HEK293 (cell line): ENCODE measurements around the gene ADGRB3.

ENCODE experiments used
- CTCF ChIA-PET: fragments of 350-600 bp; formaldehyde crosslinking; extraction: SDS; loops from one replicate; lab custom pipeline; 2021; ENCODE audit warnings: antibody characterized with exemption; lab: Yijun Ruan, JAX
- POLR2A ChIA-PET: fragments of 300-600 bp; formaldehyde crosslinking; extraction: SDS; loops from one replicate; lab custom pipeline; 2020; ENCODE audit warnings: antibody characterized with exemption, inconsistent platforms; lab: Yijun Ruan, JAX
- H3K27ac ChIP-seq: fragments of 200-500 bp; sonication (Bioruptor generic); 2 replicates; pipeline ENCODE4 v1.5.1; 2014; ENCODE audit warnings: low read depth, low read length, control low read depth, inconsistent platforms; ENCODE audit errors: extremely low read depth
- H3K36me3 ChIP-seq, 2 experiments: fragments of 200-500 bp in 1 of 2; sonication (Bioruptor generic) in 1 of 2; 1 replicate in 1 of 2; 2 replicates in 1 of 2; pipeline ENCODE4 v1.5.1; 2014 to 2017; ENCODE audit warnings: inconsistent platforms in 2 of 2, low read length in 2 of 2; ENCODE audit not compliant: control insufficient read depth in 2 of 2, insufficient read depth in 1 of 2
- H3K4me1 ChIP-seq: fragments of 200-500 bp; sonication (Bioruptor generic); 2 replicates; pipeline ENCODE4 v1.5.1; 2014; ENCODE audit warnings: mild to moderate bottlenecking, low read length, inconsistent platforms; ENCODE audit not compliant: control insufficient read depth, insufficient read depth
- H3K4me3 ChIP-seq: 2 replicates; pipeline ENCODE4 v1.5.1; 2011; ENCODE audit warnings: low read depth, mild to moderate bottlenecking, control low read depth, low read length, moderate library complexity
- H3K9me3 ChIP-seq: fragments of 200-500 bp; sonication (Bioruptor generic); 2 replicates; pipeline ENCODE4 v1.5.1; 2014; ENCODE audit warnings: low read depth, low read length, inconsistent platforms; ENCODE audit not compliant: control insufficient read depth, insufficient read depth
- FEZF1 ChIP-seq: fragments of 450-650 bp; formaldehyde crosslinking; IDR thresholded peaks from 2 replicates; pipeline ENCODE4 v1.5.1; 2016; ENCODE audit warnings: missing biosample characterization, missing genetic modification characterization
- KLF8 ChIP-seq: fragments of 450-650 bp; formaldehyde crosslinking; IDR thresholded peaks from 2 replicates; pipeline ENCODE4 v1.5.1; 2016; ENCODE audit warnings: missing biosample characterization, missing genetic modification characterization
- PRDM1 ChIP-seq: fragments of 450-650 bp; formaldehyde crosslinking; IDR thresholded peaks from 2 replicates; pipeline ENCODE4; 2016; ENCODE audit warnings: missing biosample characterization, missing genetic modification characterization
- ZBTB21 ChIP-seq: fragments of 450-650 bp; formaldehyde crosslinking; IDR thresholded peaks from 2 replicates; pipeline ENCODE4 v1.5.1; 2017; ENCODE audit warnings: missing biosample characterization, missing genetic modification characterization
- ZNF10 ChIP-seq: fragments of 450-650 bp; formaldehyde crosslinking; IDR thresholded peaks from 2 replicates; pipeline ENCODE4 v1.5.1; 2017; ENCODE audit warnings: missing biosample characterization, missing genetic modification characterization
- ZNF114 ChIP-seq: fragments of 450-650 bp; formaldehyde crosslinking; IDR thresholded peaks from 2 replicates; pipeline ENCODE4 v1.5.0; 2017; ENCODE audit warnings: missing biosample characterization, missing genetic modification characterization
- ZNF121 ChIP-seq: fragments of 450-650 bp; formaldehyde crosslinking; IDR thresholded peaks from 2 replicates; pipeline ENCODE4 v1.5.1; 2016; ENCODE audit warnings: missing biosample characterization, missing genetic modification characterization
- ZNF292 ChIP-seq: fragments of 450-650 bp; formaldehyde crosslinking; IDR thresholded peaks from 2 replicates; pipeline ENCODE4 v1.5.1; 2016; ENCODE audit warnings: low read depth, missing biosample characterization, missing genetic modification characterization, borderline replicate concordance
- ZNF354C ChIP-seq: fragments of 450-650 bp; formaldehyde crosslinking; IDR thresholded peaks from 2 replicates; pipeline ENCODE4 v1.5.1; 2016; ENCODE audit warnings: missing biosample characterization, missing genetic modification characterization, low read depth, borderline replicate concordance
- ZNF37A ChIP-seq: fragments of 450-650 bp; IDR thresholded peaks from 2 replicates; pipeline ENCODE4 v1.5.1; 2018; ENCODE audit warnings: missing biosample characterization, missing genetic modification characterization
- ZNF521 ChIP-seq: fragments of 450-650 bp; formaldehyde crosslinking; IDR thresholded peaks from 2 replicates; pipeline ENCODE4 v1.5.1; 2017; ENCODE audit warnings: missing biosample characterization, mild to moderate bottlenecking, missing genetic modification characterization
- ZNF624 ChIP-seq: fragments of 450-650 bp; formaldehyde crosslinking; IDR thresholded peaks from 2 replicates; pipeline ENCODE4 v1.5.1; 2017; ENCODE audit warnings: missing biosample characterization, missing genetic modification characterization
- ZNF664 ChIP-seq: fragments of 450-650 bp; formaldehyde crosslinking; IDR thresholded peaks from 2 replicates; pipeline ENCODE4 v1.5.1; 2016; ENCODE audit warnings: missing biosample characterization, missing genetic modification characterization
- ZNF677 ChIP-seq: fragments of 450-650 bp; IDR thresholded peaks from 2 replicates; pipeline ENCODE4 v1.5.0; 2018; ENCODE audit warnings: missing biosample characterization, mild to moderate bottlenecking, missing genetic modification characterization, moderate library complexity
- ZNF777 ChIP-seq: fragments of 450-650 bp; formaldehyde crosslinking; IDR thresholded peaks from 2 replicates; pipeline ENCODE4 v1.5.1; 2017; ENCODE audit warnings: missing biosample characterization, missing genetic modification characterization, borderline replicate concordance
- ZNF785 ChIP-seq: fragments of 450-650 bp; formaldehyde crosslinking; IDR thresholded peaks from 2 replicates; pipeline ENCODE4 v1.5.1; 2016; ENCODE audit warnings: missing biosample characterization, missing genetic modification characterization
- TF ChIP-seq, protein P1 (sequence below): fragments of 450-650 bp; formaldehyde crosslinking; IDR thresholded peaks from 2 replicates; pipeline ENCODE4 v1.5.1; 2017; ENCODE audit warnings: missing biosample characterization, mild to moderate bottlenecking, missing genetic modification characterization, moderate library complexity
- TF ChIP-seq, protein P2 (sequence below): fragments of 450-650 bp; formaldehyde crosslinking; IDR thresholded peaks from 2 replicates; pipeline ENCODE4 v1.5.1; 2017; ENCODE audit warnings: missing biosample characterization, missing genetic modification characterization
- TF ChIP-seq, protein P3 (sequence below): fragments of 450-650 bp; formaldehyde crosslinking; IDR thresholded peaks from 2 replicates; pipeline ENCODE4 v1.5.0; 2017; ENCODE audit warnings: missing biosample characterization, missing genetic modification characterization, borderline replicate concordance
- TF ChIP-seq, protein P4 (sequence below): fragments of 450-650 bp; formaldehyde crosslinking; IDR thresholded peaks from 2 replicates; pipeline ENCODE4 v1.5.1; 2017; ENCODE audit warnings: missing biosample characterization, missing genetic modification characterization
- TF ChIP-seq, protein P5 (sequence below): fragments of 450-650 bp; formaldehyde crosslinking; IDR thresholded peaks from 2 replicates; pipeline ENCODE4 v1.5.1; 2016; ENCODE audit warnings: missing biosample characterization, missing genetic modification characterization
- TF ChIP-seq, protein P6 (sequence below): fragments of 450-650 bp; formaldehyde crosslinking; IDR thresholded peaks from 2 replicates; pipeline ENCODE4 v1.5.1; 2016; ENCODE audit warnings: missing biosample characterization, missing genetic modification characterization
- TF ChIP-seq, protein P7 (sequence below): fragments of 450-650 bp; formaldehyde crosslinking; IDR thresholded peaks from 2 replicates; pipeline ENCODE4 v1.5.1; 2016; ENCODE audit warnings: missing biosample characterization, missing genetic modification characterization, borderline replicate concordance

Gene ADGRB3

DNA sequence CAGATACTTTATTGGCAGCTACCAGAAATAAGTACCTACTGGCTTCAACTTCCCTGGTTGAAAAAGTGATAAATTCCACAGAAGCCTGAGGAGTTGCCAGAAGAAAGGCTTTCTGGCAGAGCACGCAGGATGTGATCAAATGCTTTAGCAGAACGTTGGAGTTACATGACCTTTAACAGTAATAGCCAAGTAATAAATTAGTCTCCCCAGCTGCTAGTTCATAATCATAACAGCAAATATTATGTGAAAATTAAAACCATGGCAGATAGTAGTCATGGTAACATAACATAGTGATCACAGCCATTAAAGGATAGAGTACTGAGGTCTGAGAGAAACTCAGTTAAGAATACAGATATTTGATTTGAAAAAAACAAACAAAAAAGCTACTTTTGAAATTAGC, 567.7 kb downstream of the ADGRB3 start (continued):
- TF ChIP-seq ZNF785, result no peak
- TF ChIP-seq PRDM1 (tag by site-specific recombination), result no peak
- no peak for TF ChIP-seq ZBTB21 (tag by site-specific recombination)
- TF ChIP-seq ZNF292 (tag by site-specific recombination), result no peak
- TF ChIP-seq ZNF521 (tag by site-specific recombination), result no peak
- TF ChIP-seq, protein P1, sequence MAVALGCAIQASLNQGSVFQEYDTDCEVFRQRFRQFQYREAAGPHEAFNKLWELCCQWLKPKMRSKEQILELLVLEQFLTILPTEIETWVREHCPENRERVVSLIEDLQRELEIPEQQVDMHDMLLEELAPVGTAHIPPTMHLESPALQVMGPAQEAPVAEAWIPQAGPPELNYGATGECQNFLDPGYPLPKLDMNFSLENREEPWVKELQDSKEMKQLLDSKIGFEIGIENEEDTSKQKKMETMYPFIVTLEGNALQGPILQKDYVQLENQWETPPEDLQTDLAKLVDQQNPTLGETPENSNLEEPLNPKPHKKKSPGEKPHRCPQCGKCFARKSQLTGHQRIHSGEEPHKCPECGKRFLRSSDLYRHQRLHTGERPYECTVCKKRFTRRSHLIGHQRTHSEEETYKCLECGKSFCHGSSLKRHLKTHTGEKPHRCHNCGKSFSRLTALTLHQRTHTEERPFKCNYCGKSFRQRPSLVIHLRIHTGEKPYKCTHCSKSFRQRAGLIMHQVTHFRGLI (tag by site-specific recombination), result no peak
- no peak for TF ChIP-seq ZNF114 (tag by site-specific recombination)
- TF ChIP-seq, protein P2, sequence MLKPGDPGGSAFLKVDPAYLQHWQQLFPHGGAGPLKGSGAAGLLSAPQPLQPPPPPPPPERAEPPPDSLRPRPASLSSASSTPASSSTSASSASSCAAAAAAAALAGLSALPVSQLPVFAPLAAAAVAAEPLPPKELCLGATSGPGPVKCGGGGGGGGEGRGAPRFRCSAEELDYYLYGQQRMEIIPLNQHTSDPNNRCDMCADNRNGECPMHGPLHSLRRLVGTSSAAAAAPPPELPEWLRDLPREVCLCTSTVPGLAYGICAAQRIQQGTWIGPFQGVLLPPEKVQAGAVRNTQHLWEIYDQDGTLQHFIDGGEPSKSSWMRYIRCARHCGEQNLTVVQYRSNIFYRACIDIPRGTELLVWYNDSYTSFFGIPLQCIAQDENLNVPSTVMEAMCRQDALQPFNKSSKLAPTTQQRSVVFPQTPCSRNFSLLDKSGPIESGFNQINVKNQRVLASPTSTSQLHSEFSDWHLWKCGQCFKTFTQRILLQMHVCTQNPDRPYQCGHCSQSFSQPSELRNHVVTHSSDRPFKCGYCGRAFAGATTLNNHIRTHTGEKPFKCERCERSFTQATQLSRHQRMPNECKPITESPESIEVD (tag by site-specific recombination), result no peak
- TF ChIP-seq, protein P3, sequence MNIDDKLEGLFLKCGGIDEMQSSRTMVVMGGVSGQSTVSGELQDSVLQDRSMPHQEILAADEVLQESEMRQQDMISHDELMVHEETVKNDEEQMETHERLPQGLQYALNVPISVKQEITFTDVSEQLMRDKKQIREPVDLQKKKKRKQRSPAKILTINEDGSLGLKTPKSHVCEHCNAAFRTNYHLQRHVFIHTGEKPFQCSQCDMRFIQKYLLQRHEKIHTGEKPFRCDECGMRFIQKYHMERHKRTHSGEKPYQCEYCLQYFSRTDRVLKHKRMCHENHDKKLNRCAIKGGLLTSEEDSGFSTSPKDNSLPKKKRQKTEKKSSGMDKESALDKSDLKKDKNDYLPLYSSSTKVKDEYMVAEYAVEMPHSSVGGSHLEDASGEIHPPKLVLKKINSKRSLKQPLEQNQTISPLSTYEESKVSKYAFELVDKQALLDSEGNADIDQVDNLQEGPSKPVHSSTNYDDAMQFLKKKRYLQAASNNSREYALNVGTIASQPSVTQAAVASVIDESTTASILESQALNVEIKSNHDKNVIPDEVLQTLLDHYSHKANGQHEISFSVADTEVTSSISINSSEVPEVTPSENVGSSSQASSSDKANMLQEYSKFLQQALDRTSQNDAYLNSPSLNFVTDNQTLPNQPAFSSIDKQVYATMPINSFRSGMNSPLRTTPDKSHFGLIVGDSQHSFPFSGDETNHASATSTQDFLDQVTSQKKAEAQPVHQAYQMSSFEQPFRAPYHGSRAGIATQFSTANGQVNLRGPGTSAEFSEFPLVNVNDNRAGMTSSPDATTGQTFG (tag by site-specific recombination), result no peak
- TF ChIP-seq, protein P4, sequence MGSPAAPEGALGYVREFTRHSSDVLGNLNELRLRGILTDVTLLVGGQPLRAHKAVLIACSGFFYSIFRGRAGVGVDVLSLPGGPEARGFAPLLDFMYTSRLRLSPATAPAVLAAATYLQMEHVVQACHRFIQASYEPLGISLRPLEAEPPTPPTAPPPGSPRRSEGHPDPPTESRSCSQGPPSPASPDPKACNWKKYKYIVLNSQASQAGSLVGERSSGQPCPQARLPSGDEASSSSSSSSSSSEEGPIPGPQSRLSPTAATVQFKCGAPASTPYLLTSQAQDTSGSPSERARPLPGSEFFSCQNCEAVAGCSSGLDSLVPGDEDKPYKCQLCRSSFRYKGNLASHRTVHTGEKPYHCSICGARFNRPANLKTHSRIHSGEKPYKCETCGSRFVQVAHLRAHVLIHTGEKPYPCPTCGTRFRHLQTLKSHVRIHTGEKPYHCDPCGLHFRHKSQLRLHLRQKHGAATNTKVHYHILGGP (tag by site-specific recombination), result no peak
- TF ChIP-seq KLF8 (tag by site-specific recombination), result no peak

DNA sequence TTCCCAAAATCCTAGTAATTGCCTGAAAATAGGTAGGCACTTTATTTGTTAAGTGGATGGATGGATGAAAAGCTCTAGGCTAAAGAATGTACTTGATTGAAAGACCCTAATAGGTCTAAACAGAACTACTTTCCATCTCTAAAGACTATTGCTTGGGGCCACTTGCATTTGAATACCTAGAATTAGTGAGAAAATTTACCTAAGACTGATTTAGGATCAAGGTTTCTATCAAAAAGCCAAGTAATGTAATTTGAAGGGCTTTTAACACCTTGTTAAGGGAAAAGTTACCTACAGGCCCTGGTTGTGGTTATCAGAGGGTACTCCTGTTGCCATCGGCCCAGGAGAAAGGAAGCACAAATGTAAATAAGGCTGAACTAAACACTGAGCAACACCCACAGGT, 581.0 kb downstream of the ADGRB3 start:
- Histone ChIP-seq H3K27ac (no peak overlapping the region), H3K4me3 (no peak overlapping the region), H3K4me1 (no peaks in the 10 kb centered on the region), H3K36me3 (no peaks in the 10 kb centered on the region), H3K9me3 (no peaks in the 10 kb centered on the region)
- ChIA-PET POLR2A (no interaction called here), CTCF (no interaction called here)
- TF ChIP-seq ZNF777 (tag by site-specific recombination) (no peak), ZNF677 (no peak), ZNF37A (tag by site-specific recombination) (no peak), ZNF354C (tag by site-specific recombination) (no peak), ZNF10 (tag by site-specific recombination) (no peak), ZNF121 (tag by site-specific recombination) (no peak), FEZF1 (tag by site-specific recombination) (no peak), ZNF624 (tag by site-specific recombination) (no peak), ZNF664 (tag by site-specific recombination) (no peak)
- TF ChIP-seq, protein P5, sequence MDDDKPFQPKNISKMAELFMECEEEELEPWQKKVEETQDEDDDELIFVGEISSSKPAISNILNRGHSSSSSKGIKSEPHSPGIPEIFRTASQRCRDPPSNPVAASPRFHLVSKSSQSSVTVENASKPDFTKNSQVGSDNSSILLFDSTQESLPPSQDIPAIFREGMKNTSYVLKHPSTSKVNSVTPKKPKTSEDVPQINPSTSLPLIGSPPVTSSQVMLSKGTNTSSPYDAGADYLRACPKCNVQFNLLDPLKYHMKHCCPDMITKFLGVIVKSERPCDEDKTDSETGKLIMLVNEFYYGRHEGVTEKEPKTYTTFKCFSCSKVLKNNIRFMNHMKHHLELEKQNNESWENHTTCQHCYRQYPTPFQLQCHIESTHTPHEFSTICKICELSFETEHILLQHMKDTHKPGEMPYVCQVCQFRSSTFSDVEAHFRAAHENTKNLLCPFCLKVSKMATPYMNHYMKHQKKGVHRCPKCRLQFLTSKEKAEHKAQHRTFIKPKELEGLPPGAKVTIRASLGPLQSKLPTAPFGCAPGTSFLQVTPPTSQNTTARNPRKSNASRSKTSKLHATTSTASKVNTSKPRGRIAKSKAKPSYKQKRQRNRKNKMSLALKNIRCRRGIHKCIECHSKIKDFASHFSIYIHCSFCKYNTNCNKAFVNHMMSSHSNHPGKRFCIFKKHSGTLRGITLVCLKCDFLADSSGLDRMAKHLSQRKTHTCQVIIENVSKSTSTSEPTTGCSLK (tag by site-specific recombination), result no peak
- TF ChIP-seq, protein P6, sequence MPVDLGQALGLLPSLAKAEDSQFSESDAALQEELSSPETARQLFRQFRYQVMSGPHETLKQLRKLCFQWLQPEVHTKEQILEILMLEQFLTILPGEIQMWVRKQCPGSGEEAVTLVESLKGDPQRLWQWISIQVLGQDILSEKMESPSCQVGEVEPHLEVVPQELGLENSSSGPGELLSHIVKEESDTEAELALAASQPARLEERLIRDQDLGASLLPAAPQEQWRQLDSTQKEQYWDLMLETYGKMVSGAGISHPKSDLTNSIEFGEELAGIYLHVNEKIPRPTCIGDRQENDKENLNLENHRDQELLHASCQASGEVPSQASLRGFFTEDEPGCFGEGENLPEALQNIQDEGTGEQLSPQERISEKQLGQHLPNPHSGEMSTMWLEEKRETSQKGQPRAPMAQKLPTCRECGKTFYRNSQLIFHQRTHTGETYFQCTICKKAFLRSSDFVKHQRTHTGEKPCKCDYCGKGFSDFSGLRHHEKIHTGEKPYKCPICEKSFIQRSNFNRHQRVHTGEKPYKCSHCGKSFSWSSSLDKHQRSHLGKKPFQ, result no peak
- TF ChIP-seq, protein P7, sequence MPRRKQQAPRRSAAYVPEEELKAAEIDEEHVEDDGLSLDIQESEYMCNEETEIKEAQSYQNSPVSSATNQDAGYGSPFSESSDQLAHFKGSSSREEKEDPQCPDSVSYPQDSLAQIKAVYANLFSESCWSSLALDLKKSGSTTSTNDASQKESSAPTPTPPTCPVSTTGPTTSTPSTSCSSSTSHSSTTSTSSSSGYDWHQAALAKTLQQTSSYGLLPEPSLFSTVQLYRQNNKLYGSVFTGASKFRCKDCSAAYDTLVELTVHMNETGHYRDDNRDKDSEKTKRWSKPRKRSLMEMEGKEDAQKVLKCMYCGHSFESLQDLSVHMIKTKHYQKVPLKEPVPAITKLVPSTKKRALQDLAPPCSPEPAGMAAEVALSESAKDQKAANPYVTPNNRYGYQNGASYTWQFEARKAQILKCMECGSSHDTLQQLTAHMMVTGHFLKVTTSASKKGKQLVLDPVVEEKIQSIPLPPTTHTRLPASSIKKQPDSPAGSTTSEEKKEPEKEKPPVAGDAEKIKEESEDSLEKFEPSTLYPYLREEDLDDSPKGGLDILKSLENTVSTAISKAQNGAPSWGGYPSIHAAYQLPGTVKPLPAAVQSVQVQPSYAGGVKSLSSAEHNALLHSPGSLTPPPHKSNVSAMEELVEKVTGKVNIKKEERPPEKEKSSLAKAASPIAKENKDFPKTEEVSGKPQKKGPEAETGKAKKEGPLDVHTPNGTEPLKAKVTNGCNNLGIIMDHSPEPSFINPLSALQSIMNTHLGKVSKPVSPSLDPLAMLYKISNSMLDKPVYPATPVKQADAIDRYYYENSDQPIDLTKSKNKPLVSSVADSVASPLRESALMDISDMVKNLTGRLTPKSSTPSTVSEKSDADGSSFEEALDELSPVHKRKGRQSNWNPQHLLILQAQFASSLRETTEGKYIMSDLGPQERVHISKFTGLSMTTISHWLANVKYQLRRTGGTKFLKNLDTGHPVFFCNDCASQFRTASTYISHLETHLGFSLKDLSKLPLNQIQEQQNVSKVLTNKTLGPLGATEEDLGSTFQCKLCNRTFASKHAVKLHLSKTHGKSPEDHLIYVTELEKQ (tag by site-specific recombination), result no peak
